Hematopoietic multipotent progenitor cell treated with erythropoietin and hydrocortisone succinate and interleukin-3 and kit ligand, for 8 days (in vitro differentiated cells): Measurements from ENCODE around the gene CD28.
A peak's percentile ranks its signal among the peaks of the same experiment; 100 is the strongest.
"Not testable (repeated sequence)": the region's sequence is repeated elsewhere in the genome, so short reads cannot be mapped to it uniquely, and the experiment has no call there.

ENCODE experiments used
- DNase-seq: peaks from one replicate; pipeline ENCODE4 v3.0.0-alpha.2; 2015

The CD28 gene

GRCh38 chr2:203750346-203751068 lies 44.1 kb downstream of the CD28 start:
- no peak for DNase-seq

- DNase-seq = no peak
Observed at GRCh38 chr2:203751685-203752271, 45.3 kb downstream of the CD28 start.

- DNase-seq = no peak
Observed at GRCh38 chr2:203756161-203756560, 49.7 kb downstream of the CD28 start.

- no peak for DNase-seq
Observed at GRCh38 chr2:203758841-203759689, 52.6 kb downstream of the CD28 start.

- no peak for DNase-seq
Observed at GRCh38 chr2:203759690-203760365, 53.4 kb downstream of the CD28 start.

GRCh38 chr2:203761121-203761520 lies 54.7 kb downstream of the CD28 start:
- DNase-seq = no peak

- DNase-seq = no peak
Observed at GRCh38 chr2:203763241-203763937, 57.0 kb downstream of the CD28 start.

- no peak for DNase-seq
Observed at GRCh38 chr2:203763938-203764664, 57.7 kb downstream of the CD28 start.

GRCh38 chr2:203772456-203773165 lies 66.2 kb downstream of the CD28 start:
- DNase-seq = no peak

GRCh38 chr2:203774760-203775159 lies 68.3 kb downstream of the CD28 start:
- DNase-seq = no peak

GRCh38 chr2:203775684-203776083 lies 69.2 kb downstream of the CD28 start:
- no peak for DNase-seq

GRCh38 chr2:203777030-203777429 lies 70.6 kb downstream of the CD28 start:
- no peak for DNase-seq

- DNase-seq = not testable (repeated sequence)
Observed at GRCh38 chr2:203779477-203780073, 73.1 kb downstream of the CD28 start.

- DNase-seq = no peak
Observed at GRCh38 chr2:203780231-203780630, 73.8 kb downstream of the CD28 start.

GRCh38 chr2:203781151-203781550 lies 74.7 kb downstream of the CD28 start:
- no peak for DNase-seq

GRCh38 chr2:203782262-203782976 lies 76.0 kb downstream of the CD28 start:
- DNase-seq = peak; percentile 78

- no peak for DNase-seq
Observed at GRCh38 chr2:203783496-203784203, 77.2 kb downstream of the CD28 start.

- DNase-seq = not testable (repeated sequence)
Observed at GRCh38 chr2:203784710-203785270, 78.4 kb downstream of the CD28 start.
